AG04450 (cell line): ENCODE measurements around the gene DEFB121. TPM values are rescaled to one million over a fixed set of nuclear protein-coding genes. Genes with fewer than 3 reads are reported as not detected.
"Not testable (repeated sequence)": the region's sequence is repeated elsewhere in the genome, so short reads cannot be mapped to it uniquely, and the experiment has no call there.

Experiments
- CTCF ChIA-PET: fragments of 300-600, 350-600 bp; formaldehyde crosslinking; extraction: SDS; loops from one replicate; lab custom pipeline; 2022; ENCODE audit warnings: antibody characterized with exemption, inconsistent platforms; lab: Charles Lee
- POLR2A ChIA-PET: fragments of 350-600 bp; formaldehyde crosslinking; extraction: SDS; loops from one replicate; lab custom pipeline; 2021; ENCODE audit warnings: antibody characterized with exemption, inconsistent platforms; lab: Yijun Ruan, JAX
- DNase-seq: peaks from one replicate; pipeline ENCODE4 v3.0.0-alpha.2; 2011; ENCODE audit warnings: low read depth, low spot score
- H3K27ac ChIP-seq: one replicate; pipeline ENCODE4 v1.5.1; 2012; ENCODE audit warnings: low read depth, low read length, control low read depth
- H3K27me3 ChIP-seq: one replicate; pipeline ENCODE4 v1.6.0; 2012; ENCODE audit warnings: low read length; ENCODE audit not compliant: control insufficient read depth, insufficient read depth
- H3K4me3 ChIP-seq: 2 replicates; pipeline ENCODE4 v1.5.1; 2011; ENCODE audit warnings: mild to moderate bottlenecking, low read depth, low read length, control low read depth
- H3K9me3 ChIP-seq: 2 replicates; pipeline ENCODE4 v1.5.1; 2012; ENCODE audit warnings: low read length; ENCODE audit not compliant: control insufficient read depth, insufficient read depth
- CTCF ChIP-seq: IDR thresholded peaks from 2 replicates; pipeline ENCODE4 v1.5.1; 2011; ENCODE audit warnings: low read depth, low read length, control low read depth, inconsistent platforms
- polyA plus RNA-seq: library from polyadenylated mRNA; depleted of rRNA; stranded (reverse); fragments of >200 nt; gene quantifications from 2 replicates; pipeline ENCODE4 v1.2.3, GENCODE V29; 2011; rRNA removed
- small RNA-seq: library from RNA; depleted of rRNA; stranded (forward); fragments of <200 nt; gene quantifications from one replicate; pipeline ENCODE3, GENCODE V24; 2012; ENCODE audit warnings: low read depth; ENCODE audit not compliant: insufficient read length

Gene DEFB121
- polyA plus RNA-seq, 1 experiment, result not detected

- Histone ChIP-seq H3K27ac (no peak within 1 kb of the TSS), H3K4me3 (no peak within 1 kb of the TSS), H3K27me3 (no peaks in the 10 kb centered on the region), H3K9me3 (peaks cover 7% of the 10 kb centered on the region; the same call in 1 of the 2 replicates)
- TF ChIP-seq CTCF, result no peak
- no peak for DNase-seq
- POLR2A ChIA-PET, result no interaction called here
- CTCF ChIA-PET, result no interaction called here
These were observed 37.7 kb downstream of the DEFB121 start, which contains the start of gene DEFB118 for GRCh38 chr20:31368301-31368700. Gene DEFB118 (plus strand): TSS chr20:31368601. CDS start chr20:31368651, 50 bp downstream.

- CTCF ChIA-PET, DNase-seq, H3K27ac ChIP-seq, H3K27me3 ChIP-seq, POLR2A ChIA-PET, H3K9me3 ChIP-seq, H3K4me3 ChIP-seq: not testable (repeated sequence)
These were observed 41.7 kb downstream of the DEFB121 start for GRCh38 chr20:31364272-31364671.

GRCh38 chr20:31363295-31363694, 42.7 kb downstream of the DEFB121 start:
- TF ChIP-seq CTCF, result no peak
- Histone ChIP-seq H3K9me3 (peaks cover 4% of the 10 kb centered on the region; the same call in 1 of the 2 replicates), H3K27me3 (no peaks in the 10 kb centered on the region), H3K27ac (no peak overlapping the region), H3K4me3 (no peak overlapping the region)
- CTCF ChIA-PET, result no interaction called here
- POLR2A ChIA-PET, result no interaction called here
- no peak for DNase-seq

- TF ChIP-seq CTCF, result no peak
- H3K4me3 ChIP-seq, result no peak overlapping the region
- DNase-seq, result no peak
- H3K9me3 ChIP-seq, result no peaks in the 10 kb centered on the region; the same call in 1 of the 2 replicates
- no peaks in the 10 kb centered on the region for H3K27me3 ChIP-seq
- POLR2A ChIA-PET, result no interaction called here
- CTCF ChIA-PET, result no interaction called here
- H3K27ac ChIP-seq, result no peak overlapping the region
These were observed 50.0 kb downstream of the DEFB121 start for GRCh38 chr20:31355981-31356380.

Small RNA genes within 50 kb of the gene (small RNA-seq; reads per million reads assigned to genes)
- gene DEFB117 (not detected), gene RF00561 (not detected), gene RNA5SP480 (not detected)

Other genes starting within 250 kb of the DEFB121 start
- gene DEFB115, start 148.6 kb downstream of the DEFB121 start, polyA plus RNA-seq, result not detected in 2 replicates
- gene DEFB116, start 97.6 kb downstream of the DEFB121 start, polyA plus RNA-seq, result not detected in 2 replicates
- not detected in 2 replicates for gene DEFB118, start 37.6 kb downstream of the DEFB121 start, polyA plus RNA-seq
- not detected in 2 replicates for gene DEFB119, start 15.6 kb downstream of the DEFB121 start, polyA plus RNA-seq
- gene DEFB123, start 34.4 kb upstream of the DEFB121 start, polyA plus RNA-seq, result not detected in 2 replicates
- not detected in 2 replicates for gene DEFB124, start 68.9 kb upstream of the DEFB121 start, polyA plus RNA-seq
- not detected in 2 replicates for gene REM1, start 69.1 kb upstream of the DEFB121 start, polyA plus RNA-seq
- gene HM13, start 108.2 kb upstream of the DEFB121 start, polyA plus RNA-seq, result 167 and 203 TPM in 2 replicates
- gene ID1, start 199.1 kb upstream of the DEFB121 start, polyA plus RNA-seq, result 7.8 and 11.1 TPM in 2 replicates
- gene COX4I2, start 231.7 kb upstream of the DEFB121 start, polyA plus RNA-seq, result not detected in 2 replicates